ENCODE results near the gene C1QL3. TPM values are rescaled to one million over a fixed set of nuclear protein-coding genes. Genes with fewer than 3 reads are reported as not detected.

The C1QL3 gene
- total RNA-seq, 1 experiment from 2014 or later, result 1.7 TPM

DNA sequence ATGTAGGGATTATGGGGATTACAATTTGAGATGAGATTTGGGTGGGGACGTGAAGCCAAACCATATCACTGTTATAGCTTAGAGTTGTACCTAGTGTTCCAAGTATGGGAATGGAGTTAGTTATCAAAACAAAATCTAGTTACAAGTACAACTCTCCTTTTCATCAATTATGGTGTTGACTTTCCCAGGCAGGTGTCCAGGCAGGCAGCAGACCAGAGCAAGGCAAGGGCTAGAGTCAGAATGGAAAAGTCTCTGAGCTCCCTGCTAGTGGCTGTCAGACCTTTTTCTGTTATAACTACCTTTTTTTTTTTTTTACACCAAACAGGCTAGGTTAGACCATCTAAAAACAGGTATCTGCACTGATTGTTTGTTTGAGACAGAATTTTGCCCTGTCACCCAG lies 55.7 kb downstream of the C1QL3 start:
- DNase-seq (ENCODE audit: low spot score) (no peak), ATAC-seq (no peak)
- Mint-ChIP-seq H3K27me3 (ENCODE audit: low read depth) (no peaks in the 10 kb centered on the region), H3K36me3 (peaks cover 4% of the 10 kb centered on the region; the same call in 1 of the 2 replicates), H3K27ac (no peak overlapping the region), H3K9me3 (peaks cover 4% of the 10 kb centered on the region), H3K4me1 (no peaks in the 10 kb centered on the region), H3K4me3 (no peak overlapping the region)
- TF ChIP-seq PREB (CRISPR knock-in tag; IDR thresholded peaks at IDR 0.05; ENCODE audit: borderline replicate concordance) (no peak), TP53 (CRISPR knock-in tag; IDR thresholded peaks at IDR 0.05) (no peak), ZNF232 (CRISPR knock-in tag; IDR thresholded peaks at IDR 0.05) (no peak), NR2C2 (CRISPR knock-in tag; IDR thresholded peaks at IDR 0.05) (no peak), ZBTB43 (CRISPR knock-in tag; IDR thresholded peaks at IDR 0.05) (no peak), KAT7 (CRISPR knock-in tag; IDR thresholded peaks at IDR 0.05; ENCODE audit: borderline replicate concordance) (no peak), ZNF281 (CRISPR knock-in tag; IDR thresholded peaks at IDR 0.05) (no peak), ELF4 (CRISPR knock-in tag; IDR thresholded peaks at IDR 0.05; ENCODE audit: low read depth) (no peak), ZNF416 (CRISPR knock-in tag; IDR thresholded peaks at IDR 0.05) (no peak), ESRRA (CRISPR knock-in tag; IDR thresholded peaks at IDR 0.05; ENCODE audit: borderline replicate concordance) (no peak), GRHL2 (CRISPR knock-in tag; IDR thresholded peaks at IDR 0.05; ENCODE audit: insufficient replicate concordance, severe bottlenecking) (no peak), EMX1 (CRISPR knock-in tag; IDR thresholded peaks at IDR 0.05) (no peak), ATF6 (CRISPR knock-in tag; IDR thresholded peaks at IDR 0.05) (no peak), CREM (CRISPR knock-in tag; IDR thresholded peaks at IDR 0.05) (no peak)
- TF ChIP-seq, protein P1, sequence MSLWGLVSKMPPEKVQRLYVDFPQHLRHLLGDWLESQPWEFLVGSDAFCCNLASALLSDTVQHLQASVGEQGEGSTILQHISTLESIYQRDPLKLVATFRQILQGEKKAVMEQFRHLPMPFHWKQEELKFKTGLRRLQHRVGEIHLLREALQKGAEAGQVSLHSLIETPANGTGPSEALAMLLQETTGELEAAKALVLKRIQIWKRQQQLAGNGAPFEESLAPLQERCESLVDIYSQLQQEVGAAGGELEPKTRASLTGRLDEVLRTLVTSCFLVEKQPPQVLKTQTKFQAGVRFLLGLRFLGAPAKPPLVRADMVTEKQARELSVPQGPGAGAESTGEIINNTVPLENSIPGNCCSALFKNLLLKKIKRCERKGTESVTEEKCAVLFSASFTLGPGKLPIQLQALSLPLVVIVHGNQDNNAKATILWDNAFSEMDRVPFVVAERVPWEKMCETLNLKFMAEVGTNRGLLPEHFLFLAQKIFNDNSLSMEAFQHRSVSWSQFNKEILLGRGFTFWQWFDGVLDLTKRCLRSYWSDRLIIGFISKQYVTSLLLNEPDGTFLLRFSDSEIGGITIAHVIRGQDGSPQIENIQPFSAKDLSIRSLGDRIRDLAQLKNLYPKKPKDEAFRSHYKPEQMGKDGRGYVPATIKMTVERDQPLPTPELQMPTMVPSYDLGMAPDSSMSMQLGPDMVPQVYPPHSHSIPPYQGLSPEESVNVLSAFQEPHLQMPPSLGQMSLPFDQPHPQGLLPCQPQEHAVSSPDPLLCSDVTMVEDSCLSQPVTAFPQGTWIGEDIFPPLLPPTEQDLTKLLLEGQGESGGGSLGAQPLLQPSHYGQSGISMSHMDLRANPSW (CRISPR knock-in tag; conservative IDR thresholded peaks at IDR 0.05; ENCODE audit: low read depth), result no peak
- TF ChIP-seq, protein P2, sequence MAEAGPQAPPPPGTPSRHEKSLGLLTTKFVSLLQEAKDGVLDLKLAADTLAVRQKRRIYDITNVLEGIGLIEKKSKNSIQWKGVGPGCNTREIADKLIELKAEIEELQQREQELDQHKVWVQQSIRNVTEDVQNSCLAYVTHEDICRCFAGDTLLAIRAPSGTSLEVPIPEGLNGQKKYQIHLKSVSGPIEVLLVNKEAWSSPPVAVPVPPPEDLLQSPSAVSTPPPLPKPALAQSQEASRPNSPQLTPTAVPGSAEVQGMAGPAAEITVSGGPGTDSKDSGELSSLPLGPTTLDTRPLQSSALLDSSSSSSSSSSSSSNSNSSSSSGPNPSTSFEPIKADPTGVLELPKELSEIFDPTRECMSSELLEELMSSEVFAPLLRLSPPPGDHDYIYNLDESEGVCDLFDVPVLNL (CRISPR knock-in tag; IDR thresholded peaks at IDR 0.05; ENCODE audit: borderline replicate concordance, low read depth), result no peak
- POLR2A ChIA-PET, result no interaction called here
- CTCF ChIA-PET, result no interaction called here

Other genes starting within 250 kb of the C1QL3 start
- gene PTER, start 84.9 kb downstream of the C1QL3 start, total RNA-seq (2021), result 7.4 to 9.3 TPM (median 7.9 TPM) in 3 replicates